ENCODE data around the gene RPL29. TPM values are rescaled to one million over a fixed set of nuclear protein-coding genes. Genes with fewer than 3 reads are reported as not detected.

RPL29 gene
- total RNA-seq, 1 donor from 2014 or later = 1,471 TPM

DNA sequence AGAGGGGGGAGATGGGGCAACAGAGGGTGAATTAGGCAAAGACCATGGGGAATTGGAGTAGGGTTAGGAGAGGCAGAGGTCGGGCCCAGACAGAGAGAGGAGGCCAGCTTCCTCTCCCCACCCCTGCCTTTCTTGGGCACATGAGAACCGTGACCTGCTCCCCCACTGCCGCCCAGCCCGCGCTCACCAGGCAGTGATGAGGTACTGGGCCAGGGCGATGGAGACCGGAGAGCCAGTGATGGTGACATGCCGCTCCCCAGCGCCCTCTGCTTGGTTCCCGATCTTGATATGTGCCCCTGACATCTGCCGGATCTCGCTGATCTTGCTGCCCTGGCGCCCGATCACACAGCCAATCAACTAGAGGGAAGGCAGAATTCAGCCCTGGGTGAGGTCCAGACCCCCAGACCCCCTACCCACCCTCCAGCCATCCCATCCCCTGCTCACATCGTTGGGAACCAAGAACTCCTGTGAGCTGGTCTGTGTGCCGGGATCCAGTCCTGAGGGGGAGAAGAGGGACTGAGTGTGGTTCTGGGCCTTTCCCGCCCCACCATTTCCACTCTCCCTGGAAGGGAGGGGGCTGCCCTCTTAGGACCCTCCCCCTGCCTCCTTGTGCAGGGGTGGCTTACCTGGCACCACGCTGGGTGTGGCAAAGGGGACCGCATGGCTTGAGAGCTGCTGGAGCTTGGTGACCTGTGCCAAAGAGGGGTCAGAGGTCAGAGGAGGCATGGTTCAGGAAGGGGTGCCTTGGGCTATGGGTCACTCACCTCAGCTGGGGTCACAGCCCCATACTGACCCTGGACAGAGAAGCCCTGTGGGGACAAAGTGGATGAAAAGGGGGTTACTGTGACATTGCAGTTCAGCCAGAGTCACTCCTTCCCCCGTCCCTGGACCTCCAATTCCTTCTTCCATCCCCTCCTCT is 36.8 kb downstream of the RPL29 start:
- H3K27me3 Mint-ChIP-seq (ENCODE audit: low read depth) = peaks cover 17% of the 10 kb centered on the region
- no peaks in the 10 kb centered on the region for H3K9me3 Mint-ChIP-seq
- peaks cover 25% of the 10 kb centered on the region for H3K4me1 Mint-ChIP-seq
- peak overlapping the region; percentile 62 for H3K4me3 Mint-ChIP-seq
- no peak overlapping the region for H3K27ac Mint-ChIP-seq (ENCODE audit: unreplicated experiment)
- no peak for DNase-seq (ENCODE audit: low read depth, low spot score)
- H3K36me3 Mint-ChIP-seq (ENCODE audit: low read depth) = peaks cover 4% of the 10 kb centered on the region
- TF ChIP-seq, protein P1, sequence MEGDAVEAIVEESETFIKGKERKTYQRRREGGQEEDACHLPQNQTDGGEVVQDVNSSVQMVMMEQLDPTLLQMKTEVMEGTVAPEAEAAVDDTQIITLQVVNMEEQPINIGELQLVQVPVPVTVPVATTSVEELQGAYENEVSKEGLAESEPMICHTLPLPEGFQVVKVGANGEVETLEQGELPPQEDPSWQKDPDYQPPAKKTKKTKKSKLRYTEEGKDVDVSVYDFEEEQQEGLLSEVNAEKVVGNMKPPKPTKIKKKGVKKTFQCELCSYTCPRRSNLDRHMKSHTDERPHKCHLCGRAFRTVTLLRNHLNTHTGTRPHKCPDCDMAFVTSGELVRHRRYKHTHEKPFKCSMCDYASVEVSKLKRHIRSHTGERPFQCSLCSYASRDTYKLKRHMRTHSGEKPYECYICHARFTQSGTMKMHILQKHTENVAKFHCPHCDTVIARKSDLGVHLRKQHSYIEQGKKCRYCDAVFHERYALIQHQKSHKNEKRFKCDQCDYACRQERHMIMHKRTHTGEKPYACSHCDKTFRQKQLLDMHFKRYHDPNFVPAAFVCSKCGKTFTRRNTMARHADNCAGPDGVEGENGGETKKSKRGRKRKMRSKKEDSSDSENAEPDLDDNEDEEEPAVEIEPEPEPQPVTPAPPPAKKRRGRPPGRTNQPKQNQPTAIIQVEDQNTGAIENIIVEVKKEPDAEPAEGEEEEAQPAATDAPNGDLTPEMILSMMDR (conservative IDR thresholded peaks at IDR 0.05) = no peak

DNA sequence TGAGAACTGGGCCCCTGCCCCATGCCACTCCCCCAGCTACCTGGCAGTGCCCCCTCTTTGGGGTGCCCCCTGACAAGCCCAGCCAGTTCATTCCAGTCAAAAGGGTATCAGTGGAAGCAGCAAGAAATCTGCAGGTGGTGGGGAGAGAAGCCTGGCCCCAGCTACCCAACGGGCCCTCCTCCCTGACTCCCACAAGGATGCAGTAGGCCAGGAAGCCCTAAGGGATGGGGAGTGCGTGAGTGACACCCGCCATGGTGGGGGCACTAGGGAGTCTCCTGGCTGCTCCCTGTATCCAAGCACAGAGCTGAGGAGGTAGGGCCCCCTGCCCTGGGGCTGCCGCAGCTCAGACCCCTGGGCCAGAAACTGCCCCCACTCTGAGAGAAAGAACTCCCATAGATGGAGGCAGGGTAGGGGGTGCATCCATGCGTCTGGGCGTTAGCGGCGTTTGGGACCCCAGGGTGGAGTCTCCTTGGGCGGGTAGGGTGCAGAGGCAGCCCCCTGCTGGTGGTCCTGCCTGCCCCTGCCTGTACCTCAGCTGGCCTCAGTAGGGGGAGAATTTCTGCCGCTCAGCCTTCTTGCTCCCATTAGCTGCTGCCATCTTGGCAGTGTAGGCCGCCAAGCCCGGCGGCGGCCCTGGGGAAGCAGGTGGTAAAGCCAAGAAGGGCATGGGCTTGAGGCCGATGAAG is 38.0 kb downstream of the RPL29 start:
- TF ChIP-seq, protein P1 (conservative IDR thresholded peaks at IDR 0.05) = no peak
- Mint-ChIP-seq H3K4me1 (peaks cover 28% of the 10 kb centered on the region), H3K4me3 (peak overlapping the region; percentile 62), H3K27me3 (ENCODE audit: low read depth) (peaks cover 27% of the 10 kb centered on the region), H3K27ac (ENCODE audit: unreplicated experiment) (no peak overlapping the region), H3K9me3 (no peaks in the 10 kb centered on the region), H3K36me3 (ENCODE audit: low read depth) (peaks cover 4% of the 10 kb centered on the region)
- DNase-seq (ENCODE audit: low read depth, low spot score) = no peak

DNA sequence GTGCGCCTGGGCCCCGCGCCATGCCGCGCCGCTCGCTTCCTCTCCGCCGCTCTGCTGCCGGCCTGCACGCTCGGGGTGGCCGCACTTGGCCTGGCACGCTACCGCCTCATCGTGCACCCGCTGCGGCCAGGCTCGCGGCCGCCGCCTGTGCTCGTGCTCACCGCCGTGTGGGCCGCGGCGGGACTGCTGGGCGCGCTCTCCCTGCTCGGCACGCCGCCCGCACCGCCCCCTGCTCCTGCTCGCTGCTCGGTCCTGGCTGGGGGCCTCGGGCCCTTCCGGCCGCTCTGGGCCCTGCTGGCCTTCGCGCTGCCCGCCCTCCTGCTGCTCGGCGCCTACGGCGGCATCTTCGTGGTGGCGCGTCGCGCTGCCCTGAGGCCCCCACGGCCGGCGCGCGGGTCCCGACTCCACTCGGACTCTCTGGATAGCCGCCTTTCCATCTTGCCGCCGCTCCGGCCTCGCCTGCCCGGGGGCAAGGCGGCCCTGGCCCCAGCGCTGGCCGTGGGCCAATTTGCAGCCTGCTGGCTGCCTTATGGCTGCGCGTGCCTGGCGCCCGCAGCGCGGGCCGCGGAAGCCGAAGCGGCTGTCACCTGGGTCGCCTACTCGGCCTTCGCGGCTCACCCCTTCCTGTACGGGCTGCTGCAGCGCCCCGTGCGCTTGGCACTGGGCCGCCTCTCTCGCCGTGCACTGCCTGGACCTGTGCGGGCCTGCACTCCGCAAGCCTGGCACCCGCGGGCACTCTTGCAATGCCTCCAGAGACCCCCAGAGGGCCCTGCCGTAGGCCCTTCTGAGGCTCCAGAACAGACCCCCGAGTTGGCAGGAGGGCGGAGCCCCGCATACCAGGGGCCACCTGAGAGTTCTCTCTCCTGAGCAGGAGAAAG is 39.6 kb downstream of the RPL29 start:
- TF ChIP-seq, protein P1 (conservative IDR thresholded peaks at IDR 0.05) = peak; percentile 59
- Mint-ChIP-seq H3K9me3 (no peaks in the 10 kb centered on the region), H3K4me1 (peaks cover 18% of the 10 kb centered on the region), H3K27me3 (ENCODE audit: low read depth) (peaks cover 34% of the 10 kb centered on the region), H3K36me3 (ENCODE audit: low read depth) (peaks cover 4% of the 10 kb centered on the region), H3K4me3 (peak overlapping the region; percentile 41), H3K27ac (ENCODE audit: unreplicated experiment) (no peak overlapping the region)
- DNase-seq (ENCODE audit: low read depth, low spot score) = peak; percentile 50

DNA sequence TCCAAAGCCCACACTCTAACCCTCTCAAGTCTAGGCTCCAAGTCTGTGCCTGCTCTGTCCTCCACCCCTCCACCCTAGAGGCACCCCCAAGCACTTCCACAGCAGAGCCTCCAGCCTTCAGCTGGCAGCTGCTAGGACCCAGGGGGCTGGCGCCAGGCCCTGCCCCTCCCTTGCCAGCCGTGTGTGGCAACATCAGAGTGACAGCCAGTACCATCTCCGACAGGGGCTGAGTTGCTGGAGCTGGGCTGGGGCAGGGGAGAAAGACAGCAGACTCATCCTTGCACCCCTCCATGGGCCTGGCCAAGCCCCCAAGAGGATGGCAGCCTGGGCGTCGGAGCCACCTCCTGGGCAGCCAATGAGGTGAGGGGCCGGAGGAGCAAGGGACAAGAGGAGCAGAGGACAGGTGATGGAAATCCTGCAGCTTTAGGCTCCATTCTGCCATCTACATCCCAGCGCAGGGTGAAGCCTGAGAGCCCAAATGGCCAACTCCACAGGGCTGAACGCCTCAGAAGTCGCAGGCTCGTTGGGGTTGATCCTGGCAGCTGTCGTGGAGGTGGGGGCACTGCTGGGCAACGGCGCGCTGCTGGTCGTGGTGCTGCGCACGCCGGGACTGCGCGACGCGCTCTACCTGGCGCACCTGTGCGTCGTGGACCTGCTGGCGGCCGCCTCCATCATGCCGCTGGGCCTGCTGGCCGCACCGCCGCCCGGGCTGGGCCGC is 40.4 kb downstream of the RPL29 start, which contains the start of gene GPR62:
Gene GPR62 (plus strand): TSS at position 207 of the 718 bp plus-strand sequence. CDS start 272 bp downstream, at position 479.
- H3K27ac Mint-ChIP-seq (ENCODE audit: unreplicated experiment) = no peak within 1 kb of the TSS
- peaks cover 4% of the 10 kb centered on the region for H3K36me3 Mint-ChIP-seq (ENCODE audit: low read depth)
- peaks cover 37% of the 10 kb centered on the region for H3K27me3 Mint-ChIP-seq (ENCODE audit: low read depth)
- H3K4me1 Mint-ChIP-seq = peaks cover 18% of the 10 kb centered on the region
- H3K9me3 Mint-ChIP-seq = no peaks in the 10 kb centered on the region
- TF ChIP-seq, protein P1 (conservative IDR thresholded peaks at IDR 0.05) = no peak
- peak within 1 kb of the TSS; percentile 35 for H3K4me3 Mint-ChIP-seq
- DNase-seq (ENCODE audit: low read depth, low spot score) = no peak

Measured in neural crest cell (in vitro differentiated cells).